ENCODE data around the gene APOBEC3G.

The APOBEC3G gene

GRCh38 chr22:39098576-39098975 lies 21.5 kb downstream of the APOBEC3G start:
- TF ChIP-seq EZH2 (IDR thresholded peaks at IDR 0.05; ENCODE audit: borderline replicate concordance, low read length), result no peak
- no peak for TF ChIP-seq CTCF (IDR thresholded peaks at IDR 0.05; ENCODE audit: low read length)
- H3K4me2 ChIP-seq (ENCODE audit: low read length), result no peak overlapping the region
- H3K27me3 ChIP-seq (ENCODE audit: insufficient read depth, low read length), result no peaks in the 10 kb centered on the region
- H3K9me2 ChIP-seq (ENCODE audit: low read depth, low read length), result no peaks in the 10 kb centered on the region
- no peaks in the 10 kb centered on the region for H3K79me2 ChIP-seq (ENCODE audit: insufficient read depth, low read length)
- H4K20me1 ChIP-seq (ENCODE audit: insufficient read depth, low read length), result no peaks in the 10 kb centered on the region
- H3K4me3 ChIP-seq (ENCODE audit: low read depth, low read length, poor library complexity, severe bottlenecking), result no peak overlapping the region
- no peak overlapping the region for H2AFZ ChIP-seq (ENCODE audit: low read length)
- no peaks in the 10 kb centered on the region for H3K4me1 ChIP-seq (ENCODE audit: insufficient read depth, low read length, severe bottlenecking)
- H3K9ac ChIP-seq (ENCODE audit: low read length), result no peak overlapping the region
- H3F3A ChIP-seq (ENCODE audit: insufficient read depth, low read length), result no peaks in the 10 kb centered on the region
- H3K9me3 ChIP-seq (ENCODE audit: low read length), result no peaks in the 10 kb centered on the region
- no peaks in the 10 kb centered on the region for H3K36me3 ChIP-seq (ENCODE audit: insufficient read depth, low read length)
- no peak overlapping the region for H3K27ac ChIP-seq (ENCODE audit: low read depth, low read length, poor library complexity, severe bottlenecking)

GRCh38 chr22:39101226-39101625 lies 24.2 kb downstream of the APOBEC3G start:
- no peak overlapping the region for H2AFZ ChIP-seq (ENCODE audit: low read length)
- TF ChIP-seq EZH2 (IDR thresholded peaks at IDR 0.05; ENCODE audit: borderline replicate concordance, low read length) (no peak), CTCF (IDR thresholded peaks at IDR 0.05; ENCODE audit: low read length) (no peak)
- H3K4me2 ChIP-seq (ENCODE audit: low read length), result no peak overlapping the region
- no peaks in the 10 kb centered on the region for H3K79me2 ChIP-seq (ENCODE audit: insufficient read depth, low read length)
- no peaks in the 10 kb centered on the region for H3K27me3 ChIP-seq (ENCODE audit: insufficient read depth, low read length)
- H3K4me3 ChIP-seq (ENCODE audit: low read depth, low read length, poor library complexity, severe bottlenecking), result no peak overlapping the region
- H3K9ac ChIP-seq (ENCODE audit: low read length), result no peak overlapping the region
- no peaks in the 10 kb centered on the region for H3K36me3 ChIP-seq (ENCODE audit: insufficient read depth, low read length)
- no peaks in the 10 kb centered on the region for H3K9me3 ChIP-seq (ENCODE audit: low read length)
- H3F3A ChIP-seq (ENCODE audit: insufficient read depth, low read length), result no peaks in the 10 kb centered on the region
- H4K20me1 ChIP-seq (ENCODE audit: insufficient read depth, low read length), result no peaks in the 10 kb centered on the region
- no peaks in the 10 kb centered on the region for H3K9me2 ChIP-seq (ENCODE audit: low read depth, low read length)
- H3K4me1 ChIP-seq (ENCODE audit: insufficient read depth, low read length, severe bottlenecking), result no peaks in the 10 kb centered on the region
- no peak overlapping the region for H3K27ac ChIP-seq (ENCODE audit: low read depth, low read length, poor library complexity, severe bottlenecking)

GRCh38 chr22:39103431-39103830 lies 26.4 kb downstream of the APOBEC3G start:
- Histone ChIP-seq H3F3A (ENCODE audit: insufficient read depth, low read length) (no peaks in the 10 kb centered on the region), H3K36me3 (ENCODE audit: insufficient read depth, low read length) (no peaks in the 10 kb centered on the region), H3K4me1 (ENCODE audit: insufficient read depth, low read length, severe bottlenecking) (no peaks in the 10 kb centered on the region), H3K79me2 (ENCODE audit: insufficient read depth, low read length) (no peaks in the 10 kb centered on the region), H4K20me1 (ENCODE audit: insufficient read depth, low read length) (no peaks in the 10 kb centered on the region), H3K27ac (ENCODE audit: low read depth, low read length, poor library complexity, severe bottlenecking) (no peak overlapping the region), H3K27me3 (ENCODE audit: insufficient read depth, low read length) (no peaks in the 10 kb centered on the region), H3K4me2 (ENCODE audit: low read length) (no peak overlapping the region), H3K9me3 (ENCODE audit: low read length) (no peaks in the 10 kb centered on the region), H2AFZ (ENCODE audit: low read length) (no peak overlapping the region), H3K9ac (ENCODE audit: low read length) (no peak overlapping the region), H3K9me2 (ENCODE audit: low read depth, low read length) (no peaks in the 10 kb centered on the region), H3K4me3 (ENCODE audit: low read depth, low read length, poor library complexity, severe bottlenecking) (no peak overlapping the region)
- no peak for TF ChIP-seq CTCF (IDR thresholded peaks at IDR 0.05; ENCODE audit: low read length)
- TF ChIP-seq EZH2 (IDR thresholded peaks at IDR 0.05; ENCODE audit: borderline replicate concordance, low read length), result no peak
